Vagina (tissue), 2 donors: ENCODE data around the gene BTG3. TPM values are rescaled to one million over a fixed set of nuclear protein-coding genes. Genes with fewer than 3 reads are reported as not detected.

Source experiments
- DNase-seq, 2 donors: peaks; one replicate each; pipeline ENCODE4 v3.0.0-alpha.2; 2017; ENCODE audit errors: extremely low spot score in 2 of 2
- H3K27ac ChIP-seq: fragments of 200-600 bp; sonication (generic); one replicate; pipeline ENCODE4 v1.5.1; 2019
- H3K27me3 ChIP-seq: fragments of 200-600 bp; sonication (generic); one replicate; pipeline ENCODE4 v1.5.1; 2019
- H3K36me3 ChIP-seq, 2 donors: fragments of 200-600 bp; sonication (generic); one replicate each; pipeline ENCODE4 v1.5.1; 2017 to 2019
- H3K4me1 ChIP-seq: fragments of 200-600 bp; sonication (generic); one replicate; pipeline ENCODE4 v1.5.1; 2019
- H3K4me3 ChIP-seq, 2 donors: fragments of 200-600 bp; sonication (generic); 1 replicate in 1 of 2; 2 replicates in 1 of 2; pipeline ENCODE4 v1.5.1; 2016 to 2019
- H3K9me3 ChIP-seq: fragments of 200-600 bp; sonication (generic); one replicate; pipeline ENCODE4 v1.5.1; 2019
- CTCF ChIP-seq, 3 experiments: fragments of 450-650 bp in 2 of 3; fragments of 200-600 bp in 1 of 3; sonication (generic) in 1 of 3; IDR thresholded peaks; one replicate each; pipeline ENCODE4 v1.5.1; 2017 to 2019; ENCODE audit warnings: antibody characterized with exemption in 3 of 3, mild to moderate bottlenecking in 2 of 3, moderate library complexity in 2 of 3
- POLR2A ChIP-seq, 2 donors: fragments of 450-650 bp; IDR thresholded peaks; one replicate each; pipeline ENCODE4 v1.6.1; 2017; ENCODE audit warnings: antibody characterized with exemption in 2 of 2, mild to moderate bottlenecking in 2 of 2, moderate library complexity in 2 of 2
- POLR2AphosphoS5 ChIP-seq, 2 donors: sonication (generic); formaldehyde crosslinking; IDR thresholded peaks; one replicate each; pipeline ENCODE4 v1.9.0; 2017; ENCODE audit warnings: antibody characterized with exemption in 2 of 2, mild to moderate bottlenecking in 2 of 2, low read depth in 1 of 2; ENCODE audit not compliant: insufficient read depth in 1 of 2
- intact Hi-C: fragments of 100-400 bp; cut with DNase I; formaldehyde crosslinking; loops from one replicate; pipeline ENCODE4 v1.15.1; 2023
- total RNA-seq: library from RNA; depleted of rRNA; stranded (reverse); fragments of >200 nt; gene quantifications from one replicate; pipeline ENCODE4 v1.2.3, GENCODE V29; 2016

BTG3 gene
- 70.0 TPM for total RNA-seq

- no peak for DNase-seq
- intact Hi-C loops = no loop called here
Measured at GRCh38 chr21:17612565-17613241, at the start of gene BTG3. TSS of gene BTG3 (minus strand) at chr21:17612901. CDS start at chr21:17609144, 3,757 bp downstream.

GRCh38 chr21:17660862-17661261, 48.2 kb upstream of the BTG3 start:
- no peaks in the 10 kb centered on the region for H3K4me1 ChIP-seq
- no peak for DNase-seq
- no peak overlapping the region for H3K4me3 ChIP-seq
- no peak for TF ChIP-seq CTCF (IDR thresholded peaks at IDR 0.05)
- no peak for TF ChIP-seq POLR2AphosphoS5 (IDR thresholded peaks at IDR 0.05; ENCODE audit: insufficient read depth in 1 of 2, low read depth in 1 of 2)
- intact Hi-C loops = no loop called here
- H3K27ac ChIP-seq = no peak overlapping the region
- H3K36me3 ChIP-seq = no peaks in the 10 kb centered on the region
- H3K9me3 ChIP-seq = no peaks in the 10 kb centered on the region
- H3K27me3 ChIP-seq = no peaks in the 10 kb centered on the region

More at GRCh38 chr21:17612565-17613241, at the start of gene BTG3:
- Histone ChIP-seq H3K27ac (peak within 1 kb of the TSS; percentile 94), H3K4me1 (peaks cover 27% of the 10 kb centered on the region), H3K4me3 (peak within 1 kb of the TSS; percentile 74), H3K27me3 (no peaks in the 10 kb centered on the region), H3K36me3 (no peaks in the 10 kb centered on the region), H3K9me3 (no peaks in the 10 kb centered on the region)
- TF ChIP-seq CTCF (IDR thresholded peaks at IDR 0.05) = peak in 1 of 3 experiments; percentile 14
- TF ChIP-seq POLR2AphosphoS5 (IDR thresholded peaks at IDR 0.05; ENCODE audit: insufficient read depth in 1 of 2, low read depth in 1 of 2) = peak in 1 of 2 donors; percentile 67
- peak in 1 of 2 donors; percentile 98 for TF ChIP-seq POLR2A (IDR thresholded peaks at IDR 0.05)

GRCh38 chr21:17660452-17660851, 47.8 kb upstream of the BTG3 start:
- H3K9me3 ChIP-seq = no peaks in the 10 kb centered on the region
- H3K27ac ChIP-seq = no peak overlapping the region
- no peak for TF ChIP-seq POLR2A (IDR thresholded peaks at IDR 0.05)
- TF ChIP-seq CTCF (IDR thresholded peaks at IDR 0.05) = no peak
- no peak for TF ChIP-seq POLR2AphosphoS5 (IDR thresholded peaks at IDR 0.05; ENCODE audit: insufficient read depth in 1 of 2, low read depth in 1 of 2)
- H3K36me3 ChIP-seq = no peaks in the 10 kb centered on the region
- no peaks in the 10 kb centered on the region for H3K4me1 ChIP-seq
- no peak overlapping the region for H3K4me3 ChIP-seq
- intact Hi-C loops = no loop called here
- H3K27me3 ChIP-seq = no peaks in the 10 kb centered on the region
- no peak for DNase-seq

GRCh38 chr21:17658931-17659330, 46.2 kb upstream of the BTG3 start:
- Histone ChIP-seq H3K4me1 (no peaks in the 10 kb centered on the region), H3K9me3 (no peaks in the 10 kb centered on the region), H3K36me3 (no peaks in the 10 kb centered on the region), H3K27me3 (no peaks in the 10 kb centered on the region), H3K27ac (no peak overlapping the region), H3K4me3 (no peak overlapping the region)
- DNase-seq = no peak
- intact Hi-C loops = no loop called here
- no peak for TF ChIP-seq CTCF (IDR thresholded peaks at IDR 0.05)

GRCh38 chr21:17651526-17651925, 38.8 kb upstream of the BTG3 start:
- TF ChIP-seq POLR2AphosphoS5 (IDR thresholded peaks at IDR 0.05; ENCODE audit: insufficient read depth in 1 of 2, low read depth in 1 of 2) (no peak), CTCF (IDR thresholded peaks at IDR 0.05) (no peak), POLR2A (IDR thresholded peaks at IDR 0.05) (no peak)
- no peak overlapping the region for H3K27ac ChIP-seq
- H3K4me3 ChIP-seq = no peak overlapping the region
- H3K36me3 ChIP-seq = no peaks in the 10 kb centered on the region
- no peaks in the 10 kb centered on the region for H3K4me1 ChIP-seq
- intact Hi-C loops = no loop called here
- DNase-seq = no peak
- peaks cover 2% of the 10 kb centered on the region for H3K9me3 ChIP-seq
- no peaks in the 10 kb centered on the region for H3K27me3 ChIP-seq
